ENCODE results near the gene TMEM11. TPM values are rescaled to one million over a fixed set of nuclear protein-coding genes. Genes with fewer than 3 reads are reported as not detected.

The TMEM11 gene
- total RNA-seq, 2 experiments from 2014 or later: 28.9 to 40.4 TPM

DNA sequence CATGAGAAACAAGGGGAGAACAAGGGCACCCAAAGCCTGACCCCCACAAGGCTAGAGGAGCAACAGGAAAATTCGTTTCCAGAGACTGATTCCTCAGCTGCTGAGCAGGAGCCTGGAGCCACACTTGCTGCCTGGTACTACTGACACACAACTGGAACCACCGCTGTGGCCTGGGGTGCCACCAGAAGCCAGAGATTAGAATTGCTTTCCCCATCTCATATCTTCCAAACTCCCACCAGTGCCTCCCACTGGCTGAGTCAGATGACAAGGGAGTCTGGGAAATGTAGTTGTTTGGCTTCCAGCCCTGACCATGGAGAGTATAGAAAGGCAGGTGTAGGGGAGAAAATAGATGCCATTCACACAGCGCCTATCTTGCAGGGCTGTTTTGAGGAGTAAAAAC, 4.1 kb upstream of the TMEM11 start:
- no peaks in the 10 kb centered on the region for H3K27me3 Mint-ChIP-seq
- H3K4me3 Mint-ChIP-seq: no peak overlapping the region
- intact Hi-C loops (cut with DNase I, micrococcal nuclease): loop anchor here in 1 of 2 experiments (5.0 kb wide), 1 partner anchor 294 kb away; no protein-coding TSS in a partner anchor
- H3K27ac Mint-ChIP-seq: peak overlapping the region; percentile 18
- peaks cover 25% of the 10 kb centered on the region for H3K36me3 Mint-ChIP-seq (ENCODE audit: low read depth)
- DNase-seq: peak; percentile 73
- CTCF ChIA-PET: no interaction called here
- POLR2A ChIA-PET: no interaction called here
- no peaks in the 10 kb centered on the region for H3K9me3 Mint-ChIP-seq (ENCODE audit: low read depth)
- H3K4me1 Mint-ChIP-seq: peaks cover 37% of the 10 kb centered on the region
- ATAC-seq: peak; percentile 7

DNA sequence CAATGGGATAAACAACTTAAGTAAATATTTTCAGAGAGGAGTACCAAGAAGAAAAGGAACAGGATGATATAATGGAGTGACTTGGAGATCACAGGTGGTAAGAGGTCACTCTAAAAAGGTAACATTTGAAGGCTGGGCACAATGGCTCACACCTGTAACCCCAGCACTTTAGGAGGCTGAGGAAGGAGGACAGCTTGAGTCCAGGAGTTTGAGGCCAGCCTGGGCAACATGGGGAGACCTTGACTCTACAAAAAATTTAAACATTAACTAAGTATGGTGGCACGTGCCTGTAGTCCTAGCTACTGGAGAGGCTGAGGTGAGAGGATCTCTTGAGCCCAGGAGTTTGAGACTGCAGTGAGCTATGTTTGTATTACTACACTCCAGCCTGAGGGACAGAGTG, 3.4 kb upstream of the TMEM11 start:
- CTCF ChIA-PET: no interaction called here
- no peak overlapping the region for H3K4me3 Mint-ChIP-seq
- POLR2A ChIA-PET: no interaction called here
- H3K36me3 Mint-ChIP-seq (ENCODE audit: low read depth): peaks cover 22% of the 10 kb centered on the region
- ATAC-seq (no peak), DNase-seq (no peak)
- H3K27ac Mint-ChIP-seq: no peak overlapping the region
- H3K27me3 Mint-ChIP-seq: no peaks in the 10 kb centered on the region
- H3K9me3 Mint-ChIP-seq (ENCODE audit: low read depth): no peaks in the 10 kb centered on the region
- peaks cover 45% of the 10 kb centered on the region for H3K4me1 Mint-ChIP-seq
- intact Hi-C loops (cut with DNase I, micrococcal nuclease): loop anchor here in 1 of 2 experiments (5.0 kb wide), 1 partner anchor 295 kb away; no protein-coding TSS in a partner anchor

GRCh38 chr17:21215935-21216334, 2.0 kb upstream of the TMEM11 start:
- no peak for ATAC-seq
- H3K36me3 Mint-ChIP-seq (ENCODE audit: low read depth): peaks cover 16% of the 10 kb centered on the region
- peak overlapping the region; percentile 82 for H3K4me3 Mint-ChIP-seq
- H3K27me3 Mint-ChIP-seq: no peaks in the 10 kb centered on the region
- peaks cover 58% of the 10 kb centered on the region for H3K4me1 Mint-ChIP-seq
- no peak for DNase-seq
- peak overlapping the region; percentile 82 for H3K27ac Mint-ChIP-seq
- ChIA-PET CTCF (interaction anchor here (0.6 to 0.9 kb wide), 3 partner anchors 23 to 193 kb away, joined by 3 read pairs; no protein-coding TSS in a partner anchor), POLR2A (no interaction called here)
- no peaks in the 10 kb centered on the region for H3K9me3 Mint-ChIP-seq (ENCODE audit: low read depth)
- intact Hi-C loops (cut with DNase I, micrococcal nuclease): loop anchor here (2.0 to 5.0 kb wide), 2 partner anchors 97 to 296 kb away; no protein-coding TSS in a partner anchor

DNA sequence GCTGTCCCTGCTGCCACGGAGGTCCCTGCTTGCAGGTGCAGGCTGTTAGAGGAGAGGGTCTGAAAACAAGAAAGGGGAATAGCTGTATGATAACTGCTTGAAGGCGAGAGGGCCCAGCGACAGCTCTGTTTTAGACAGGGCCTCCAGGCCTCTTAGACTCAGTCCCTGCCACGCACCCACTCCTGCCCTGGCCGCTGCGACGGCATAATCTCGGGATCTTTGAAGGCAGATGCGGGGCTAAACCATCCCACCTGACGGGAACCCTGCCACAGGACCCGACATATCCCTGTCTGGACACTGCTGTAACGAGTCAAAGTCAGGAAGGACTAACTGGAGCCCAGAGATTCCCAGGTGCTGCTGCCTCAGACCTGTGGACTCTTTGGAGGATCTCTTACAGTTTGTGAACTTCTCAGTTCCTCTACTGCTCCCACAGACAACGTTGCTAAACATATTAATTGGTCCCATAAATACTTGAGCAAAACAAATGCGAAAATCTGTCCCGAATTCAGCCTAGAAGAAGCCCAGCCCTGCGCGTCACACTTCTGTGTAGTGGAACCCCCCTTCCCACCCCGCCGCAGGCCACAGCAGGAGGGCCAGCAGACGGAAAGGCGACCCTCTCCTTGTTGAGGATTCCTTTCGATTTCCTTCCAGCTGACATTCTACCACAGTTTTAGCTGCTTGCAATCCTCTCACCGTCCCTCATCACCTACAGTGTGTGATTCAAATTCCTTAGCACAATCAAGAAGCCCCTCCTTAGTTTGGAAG, 998 bp upstream of the TMEM11 start:
- ATAC-seq (peak; percentile 1), DNase-seq (peak; percentile 15)
- Mint-ChIP-seq H3K9me3 (ENCODE audit: low read depth) (no peaks in the 10 kb centered on the region), H3K27me3 (no peaks in the 10 kb centered on the region), H3K4me1 (peaks cover 68% of the 10 kb centered on the region), H3K4me3 (peak overlapping the region; percentile 82), H3K36me3 (ENCODE audit: low read depth) (peaks cover 21% of the 10 kb centered on the region), H3K27ac (peak overlapping the region; percentile 82)
- intact Hi-C loops (cut with DNase I, micrococcal nuclease): loop anchor here (1.0 to 5.0 kb wide), 13 partner anchors 38 to 336 kb away; partner anchors contain the start of genes DHRS7B (in 2 of the 2), NATD1 (in 2 of the 2), MAP2K3 (in 1 of the 2) and USP22 (in 1 of the 2)
- ChIA-PET CTCF (interaction anchor here (0.6 to 0.9 kb wide), 4 partner anchors 23 to 64 kb away, joined by 3 read pairs; no protein-coding TSS in a partner anchor), POLR2A (interaction anchor here (0.7 kb wide), 1 partner anchor 116 kb away, joined by 4 read pairs; no protein-coding TSS in a partner anchor)

DNA sequence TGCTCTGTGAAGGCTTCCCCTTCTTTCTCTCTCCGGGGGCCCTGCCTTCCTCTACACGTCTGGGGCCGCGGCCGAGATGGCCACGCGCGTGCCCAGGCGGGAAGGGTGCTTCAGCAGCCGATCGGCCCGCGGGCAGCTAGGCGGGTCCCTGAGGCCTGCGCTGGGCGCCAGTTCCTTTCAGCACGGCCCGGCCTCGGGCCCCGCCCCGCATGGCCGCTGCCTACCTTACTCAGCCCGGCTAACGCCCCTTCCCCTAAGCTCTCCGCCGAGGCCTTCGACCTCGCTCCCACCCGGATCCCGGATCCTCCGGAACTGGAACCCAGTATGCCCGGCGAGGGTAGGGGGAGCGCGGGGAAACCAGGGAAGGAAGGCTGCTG, 335 bp downstream of the TMEM11 start:
- Mint-ChIP-seq H3K36me3 (ENCODE audit: low read depth) (peaks cover 25% of the 10 kb centered on the region), H3K27me3 (no peaks in the 10 kb centered on the region), H3K4me3 (peak overlapping the region; percentile 82), H3K9me3 (ENCODE audit: low read depth) (no peaks in the 10 kb centered on the region), H3K27ac (peak overlapping the region; percentile 93), H3K4me1 (peaks cover 69% of the 10 kb centered on the region)
- POLR2A ChIA-PET: interaction anchor here (0.8 to 1.2 kb wide), 2 partner anchors 94 to 170 kb away, joined by 3 to 4 read pairs; partner anchors contain the start of gene USP22
- DNase-seq (peak; percentile 50), ATAC-seq (peak; percentile 11)
- intact Hi-C loops (cut with DNase I, micrococcal nuclease): loop anchor here (1.0 to 5.0 kb wide), 12 partner anchors 40 to 338 kb away; partner anchors contain the start of genes DHRS7B (in 2 of the 2), NATD1 (in 2 of the 2), MAP2K3 (in 1 of the 2) and USP22 (in 1 of the 2)
- CTCF ChIA-PET: interaction anchor here (0.6 to 1.3 kb wide), 8 partner anchors 24 to 298 kb away, joined by 3 to 6 read pairs (median 3); no protein-coding TSS in a partner anchor

- Mint-ChIP-seq H3K4me3 (peak overlapping the region; percentile 82), H3K9me3 (ENCODE audit: low read depth) (no peaks in the 10 kb centered on the region), H3K4me1 (peaks cover 69% of the 10 kb centered on the region), H3K27me3 (no peaks in the 10 kb centered on the region), H3K36me3 (ENCODE audit: low read depth) (peaks cover 27% of the 10 kb centered on the region), H3K27ac (peak overlapping the region; percentile 81)
- ATAC-seq (no peak), DNase-seq (no peak)
- POLR2A ChIA-PET: interaction anchor here (0.5 to 1.2 kb wide), 3 partner anchors 18 to 170 kb away, joined by 3 to 4 read pairs (median 4); partner anchors contain the start of gene USP22
- CTCF ChIA-PET: interaction anchor here (0.6 to 1.3 kb wide), 8 partner anchors 23 to 299 kb away, joined by 3 to 6 read pairs (median 3); no protein-coding TSS in a partner anchor
- intact Hi-C loops (cut with DNase I, micrococcal nuclease): loop anchor here (5.0 kb wide), 3 partner anchors 46 to 244 kb away; no protein-coding TSS in a partner anchor
These were observed 929 bp downstream of the TMEM11 start for GRCh38 chr17:21212826-21213637.

DNA sequence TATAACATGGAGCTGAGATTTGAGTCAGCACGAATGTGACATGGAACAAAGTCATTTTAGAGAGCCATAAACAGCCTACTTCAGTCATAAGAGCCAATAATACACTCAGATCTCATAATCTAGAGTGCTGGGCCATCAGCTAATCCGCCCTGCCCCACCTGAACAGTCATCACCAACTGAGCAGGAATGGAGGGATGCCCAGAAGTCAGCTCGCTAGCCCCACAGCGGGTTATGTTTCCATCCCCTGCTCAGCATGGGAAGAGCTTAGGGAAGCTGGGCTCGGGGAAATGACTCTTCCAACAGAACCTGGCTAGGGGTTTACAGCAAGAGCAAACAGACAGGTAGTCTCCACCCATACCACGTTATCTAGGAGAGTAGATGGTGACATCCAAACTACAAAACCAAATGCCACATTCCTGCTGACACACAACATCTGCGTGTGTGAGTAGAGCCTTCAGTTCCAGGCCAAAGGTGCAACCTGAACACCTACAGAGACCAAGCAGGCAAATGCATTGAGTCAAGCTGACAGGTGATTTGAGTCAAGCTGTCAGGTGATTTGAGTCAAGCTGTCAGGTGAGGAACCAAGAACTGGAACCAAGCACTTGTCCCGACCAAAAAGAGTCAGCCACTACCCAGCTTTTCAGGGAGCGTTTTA, 2.0 kb downstream of the TMEM11 start:
- ATAC-seq (no peak), DNase-seq (peak; percentile 16)
- H3K27me3 Mint-ChIP-seq: no peaks in the 10 kb centered on the region
- peaks cover 58% of the 10 kb centered on the region for H3K4me1 Mint-ChIP-seq
- H3K27ac Mint-ChIP-seq: no peak overlapping the region
- ChIA-PET CTCF (interaction anchor here (0.6 to 1.3 kb wide), 4 partner anchors 8 to 219 kb away, joined by 3 to 7 read pairs (median 4); no protein-coding TSS in a partner anchor), POLR2A (no interaction called here)
- H3K4me3 Mint-ChIP-seq: peak overlapping the region; percentile 82
- H3K36me3 Mint-ChIP-seq (ENCODE audit: low read depth): peaks cover 22% of the 10 kb centered on the region
- no peaks in the 10 kb centered on the region for H3K9me3 Mint-ChIP-seq (ENCODE audit: low read depth)
- intact Hi-C loops (cut with DNase I, micrococcal nuclease): loop anchor here (5.0 kb wide), 3 partner anchors 45 to 245 kb away; no protein-coding TSS in a partner anchor

DNA sequence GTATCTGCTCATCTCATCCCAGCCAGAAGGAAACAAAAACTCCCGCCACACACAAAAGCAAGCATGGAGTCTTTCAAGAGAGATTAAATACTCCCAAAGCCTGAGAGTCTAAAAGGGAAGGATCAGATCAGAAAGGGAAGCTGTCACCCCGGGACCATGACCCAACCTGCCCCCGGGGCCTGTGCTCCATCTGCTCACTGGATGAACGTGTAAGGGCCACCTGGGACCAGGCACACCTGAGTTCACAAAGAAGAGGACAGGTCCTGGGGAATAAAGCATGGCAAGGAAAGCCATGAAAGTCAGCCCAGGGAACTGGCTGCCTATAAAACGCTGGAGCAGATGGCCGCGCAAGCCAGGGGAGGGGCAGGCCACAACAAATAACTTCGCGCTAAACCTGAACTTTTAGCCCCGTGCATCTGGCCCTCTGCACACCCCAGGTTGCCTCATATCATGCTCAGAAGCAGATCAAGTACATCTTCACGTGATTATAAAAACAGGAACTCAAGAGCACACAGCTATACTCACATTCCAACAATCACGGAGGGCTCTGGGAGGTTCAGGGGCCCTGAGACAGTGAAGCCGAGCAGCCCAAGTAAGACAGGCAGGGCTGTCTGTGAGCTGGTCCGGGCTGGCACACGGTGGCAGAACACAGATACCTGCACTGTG, 3.4 kb downstream of the TMEM11 start:
- H3K4me3 Mint-ChIP-seq: no peak overlapping the region
- peaks cover 25% of the 10 kb centered on the region for H3K36me3 Mint-ChIP-seq (ENCODE audit: low read depth)
- DNase-seq (no peak), ATAC-seq (no peak)
- ChIA-PET CTCF (interaction anchor here (0.5 to 1.1 kb wide), 2 partner anchors 109 to 217 kb away, joined by 3 to 7 read pairs; no protein-coding TSS in a partner anchor), POLR2A (interaction anchor here (1.1 kb wide), 1 partner anchor 111 kb away, joined by 4 read pairs; no protein-coding TSS in a partner anchor)
- H3K27ac Mint-ChIP-seq: no peak overlapping the region
- peaks cover 53% of the 10 kb centered on the region for H3K4me1 Mint-ChIP-seq
- intact Hi-C loops (cut with DNase I, micrococcal nuclease): loop anchor here (5.0 kb wide), 3 partner anchors 43 to 247 kb away; no protein-coding TSS in a partner anchor
- H3K9me3 Mint-ChIP-seq (ENCODE audit: low read depth): no peaks in the 10 kb centered on the region
- H3K27me3 Mint-ChIP-seq: no peaks in the 10 kb centered on the region

- ATAC-seq (no peak), DNase-seq (no peak)
- intact Hi-C loops (cut with DNase I, micrococcal nuclease): loop anchor here (5.0 kb wide), 3 partner anchors 42 to 248 kb away; no protein-coding TSS in a partner anchor
- H3K27me3 Mint-ChIP-seq: no peaks in the 10 kb centered on the region
- H3K36me3 Mint-ChIP-seq (ENCODE audit: low read depth): peaks cover 23% of the 10 kb centered on the region
- ChIA-PET CTCF (no interaction called here), POLR2A (no interaction called here)
- no peak overlapping the region for H3K4me3 Mint-ChIP-seq
- no peak overlapping the region for H3K27ac Mint-ChIP-seq
- no peaks in the 10 kb centered on the region for H3K9me3 Mint-ChIP-seq (ENCODE audit: low read depth)
- H3K4me1 Mint-ChIP-seq: peaks cover 53% of the 10 kb centered on the region
These were observed 4.3 kb downstream of the TMEM11 start for GRCh38 chr17:21209511-21210175.

Measured in activated CD4-positive, alpha-beta T cell treated with anti-CD3 and anti-CD28 coated beads for 36 hours (primary cell).